ENCODE results near the gene ZSWIM4. TPM values are rescaled to one million over a fixed set of nuclear protein-coding genes. Genes with fewer than 3 reads are reported as not detected.

ZSWIM4 gene
- total RNA-seq, 2 donors from 2014 or later, result 9.7 to 14.2 TPM

GRCh38 chr19:13807421-13808021 lies 12.3 kb downstream of the ZSWIM4 start:
- H3K4me1 ChIP-seq (replicated peaks), result peaks cover 4% of the 10 kb centered on the region
- no peak overlapping the region for H3K4me3 ChIP-seq
- DNase-seq (ENCODE audit: low spot score), result no peak
- no peaks in the 10 kb centered on the region for H3K9me3 ChIP-seq
- H3K27me3 ChIP-seq (replicated peaks; ENCODE audit: insufficient read depth), result no peaks in the 10 kb centered on the region
- intact Hi-C loops (cut with DNase I), result no loop called here
- no peak overlapping the region for H3K27ac ChIP-seq
- H3K36me3 ChIP-seq, result no peaks in the 10 kb centered on the region
- TF ChIP-seq, protein P1, sequence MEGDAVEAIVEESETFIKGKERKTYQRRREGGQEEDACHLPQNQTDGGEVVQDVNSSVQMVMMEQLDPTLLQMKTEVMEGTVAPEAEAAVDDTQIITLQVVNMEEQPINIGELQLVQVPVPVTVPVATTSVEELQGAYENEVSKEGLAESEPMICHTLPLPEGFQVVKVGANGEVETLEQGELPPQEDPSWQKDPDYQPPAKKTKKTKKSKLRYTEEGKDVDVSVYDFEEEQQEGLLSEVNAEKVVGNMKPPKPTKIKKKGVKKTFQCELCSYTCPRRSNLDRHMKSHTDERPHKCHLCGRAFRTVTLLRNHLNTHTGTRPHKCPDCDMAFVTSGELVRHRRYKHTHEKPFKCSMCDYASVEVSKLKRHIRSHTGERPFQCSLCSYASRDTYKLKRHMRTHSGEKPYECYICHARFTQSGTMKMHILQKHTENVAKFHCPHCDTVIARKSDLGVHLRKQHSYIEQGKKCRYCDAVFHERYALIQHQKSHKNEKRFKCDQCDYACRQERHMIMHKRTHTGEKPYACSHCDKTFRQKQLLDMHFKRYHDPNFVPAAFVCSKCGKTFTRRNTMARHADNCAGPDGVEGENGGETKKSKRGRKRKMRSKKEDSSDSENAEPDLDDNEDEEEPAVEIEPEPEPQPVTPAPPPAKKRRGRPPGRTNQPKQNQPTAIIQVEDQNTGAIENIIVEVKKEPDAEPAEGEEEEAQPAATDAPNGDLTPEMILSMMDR (IDR thresholded peaks at IDR 0.05), result no peak
- no peak for TF ChIP-seq POLR2AphosphoS5 (IDR thresholded peaks at IDR 0.05)
- TF ChIP-seq POLR2A (IDR thresholded peaks at IDR 0.05), result no peak
- WGBS, result 93% methylated on average over 3 of the region's 3 CpGs

GRCh38 chr19:13808856-13809255 lies 13.6 kb downstream of the ZSWIM4 start:
- H3K4me3 ChIP-seq, result no peak overlapping the region
- no peaks in the 10 kb centered on the region for H3K27me3 ChIP-seq (replicated peaks; ENCODE audit: insufficient read depth)
- H3K27ac ChIP-seq, result no peak overlapping the region
- H3K36me3 ChIP-seq, result no peaks in the 10 kb centered on the region
- intact Hi-C loops (cut with DNase I), result no loop called here
- no peaks in the 10 kb centered on the region for H3K9me3 ChIP-seq
- 94% methylated on average over 34 of the region's 34 CpGs for WGBS
- H3K4me1 ChIP-seq (replicated peaks), result no peaks in the 10 kb centered on the region
- TF ChIP-seq, protein P1 (IDR thresholded peaks at IDR 0.05), result no peak
- no peak for TF ChIP-seq POLR2AphosphoS5 (IDR thresholded peaks at IDR 0.05)
- no peak for TF ChIP-seq POLR2A (IDR thresholded peaks at IDR 0.05)
- DNase-seq (ENCODE audit: low spot score), result no peak

GRCh38 chr19:13812544-13812943 lies 17.3 kb downstream of the ZSWIM4 start:
- WGBS, result 95% methylated on average over 11 of the region's 11 CpGs
- Histone ChIP-seq H3K9me3 (no peaks in the 10 kb centered on the region), H3K27me3 (replicated peaks; ENCODE audit: insufficient read depth) (no peaks in the 10 kb centered on the region), H3K36me3 (no peaks in the 10 kb centered on the region), H3K4me3 (no peak overlapping the region), H3K4me1 (replicated peaks) (peaks cover under 1% of the 10 kb centered on the region), H3K27ac (no peak overlapping the region)
- TF ChIP-seq POLR2A (IDR thresholded peaks at IDR 0.05) (no peak), POLR2AphosphoS5 (IDR thresholded peaks at IDR 0.05) (no peak)
- TF ChIP-seq, protein P1 (IDR thresholded peaks at IDR 0.05), result no peak
- intact Hi-C loops (cut with DNase I), result no loop called here
- DNase-seq (ENCODE audit: low spot score), result no peak

DNA sequence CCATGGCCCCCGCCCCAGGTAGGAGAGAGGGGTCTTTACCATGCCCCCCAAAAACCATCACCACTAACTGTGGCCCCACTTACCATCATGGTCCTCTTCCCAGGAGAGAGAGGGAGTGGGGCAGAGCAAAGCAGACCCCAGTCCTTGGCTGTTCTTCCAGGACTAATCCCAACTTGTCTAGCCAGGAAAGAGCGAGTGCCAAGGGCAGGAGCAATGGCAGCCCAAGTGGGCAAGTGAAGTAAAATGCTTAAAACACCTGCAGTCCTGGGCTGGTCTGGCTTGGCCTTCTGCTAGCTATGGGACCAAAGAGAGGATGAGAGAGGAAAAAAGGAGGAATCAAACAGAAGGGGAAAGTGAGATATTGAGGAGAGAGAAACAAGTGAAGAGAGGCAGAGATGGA lies 17.9 kb downstream of the ZSWIM4 start:
- H3K36me3 ChIP-seq, result no peaks in the 10 kb centered on the region
- TF ChIP-seq, protein P1 (IDR thresholded peaks at IDR 0.05), result no peak
- TF ChIP-seq POLR2AphosphoS5 (IDR thresholded peaks at IDR 0.05) (no peak), POLR2A (IDR thresholded peaks at IDR 0.05) (no peak)

GRCh38 chr19:13814550-13814949 lies 19.3 kb downstream of the ZSWIM4 start:
- Histone ChIP-seq H3K36me3 (no peaks in the 10 kb centered on the region), H3K27ac (no peak overlapping the region), H3K4me3 (no peak overlapping the region), H3K4me1 (replicated peaks) (peaks cover 2% of the 10 kb centered on the region), H3K9me3 (no peaks in the 10 kb centered on the region), H3K27me3 (replicated peaks; ENCODE audit: insufficient read depth) (no peaks in the 10 kb centered on the region)
- WGBS, result 92% methylated on average over 21 of the region's 21 CpGs
- intact Hi-C loops (cut with DNase I), result no loop called here
- DNase-seq (ENCODE audit: low spot score), result no peak
- TF ChIP-seq, protein P1 (IDR thresholded peaks at IDR 0.05), result no peak
- TF ChIP-seq POLR2A (IDR thresholded peaks at IDR 0.05) (no peak), POLR2AphosphoS5 (IDR thresholded peaks at IDR 0.05) (no peak)

More for the DNA sequence above, 17.9 kb downstream of the ZSWIM4 start:
- intact Hi-C loops (cut with DNase I), result no loop called here
- WGBS, result 91% methylated on average over 2 of the region's 2 CpGs
- no peaks in the 10 kb centered on the region for H3K27me3 ChIP-seq (replicated peaks; ENCODE audit: insufficient read depth)
- DNase-seq (ENCODE audit: low spot score), result no peak
- H3K27ac ChIP-seq, result no peak overlapping the region
- H3K9me3 ChIP-seq, result no peaks in the 10 kb centered on the region
- H3K4me1 ChIP-seq (replicated peaks), result peaks cover 2% of the 10 kb centered on the region
- H3K4me3 ChIP-seq, result no peak overlapping the region

Data from prostate gland (tissue), 2 donors.